ENCODE data around the gene XXYLT1.
"Not testable (repeated sequence)": the region's sequence is repeated elsewhere in the genome, so short reads cannot be mapped to it uniquely, and the experiment has no call there.

XXYLT1 gene

GRCh38 chr3:195114786-195115599 is 156.0 kb downstream of the XXYLT1 start:
- DNase-seq (ENCODE audit: low read depth in 1 of 2, low spot score in 1 of 2) = no peak

- no peak for DNase-seq (ENCODE audit: low read depth in 1 of 2, low spot score in 1 of 2)
Measured at GRCh38 chr3:195113536-195114425, 157.2 kb downstream of the XXYLT1 start.

GRCh38 chr3:195113048-195113447 is 157.9 kb downstream of the XXYLT1 start:
- DNase-seq (ENCODE audit: low read depth in 1 of 2, low spot score in 1 of 2) = no peak

GRCh38 chr3:195112361-195112791 is 158.6 kb downstream of the XXYLT1 start:
- DNase-seq (ENCODE audit: low read depth in 1 of 2, low spot score in 1 of 2) = no peak

GRCh38 chr3:195111766-195112165 is 159.2 kb downstream of the XXYLT1 start:
- no peak for DNase-seq (ENCODE audit: low read depth in 1 of 2, low spot score in 1 of 2)

GRCh38 chr3:195111319-195111705 is 159.6 kb downstream of the XXYLT1 start:
- DNase-seq (ENCODE audit: low read depth in 1 of 2, low spot score in 1 of 2) = no peak

- DNase-seq (ENCODE audit: low read depth in 1 of 2, low spot score in 1 of 2) = no peak
Measured at GRCh38 chr3:195110647-195111318, 160.2 kb downstream of the XXYLT1 start.

- no peak for DNase-seq (ENCODE audit: low read depth in 1 of 2, low spot score in 1 of 2)
Measured at GRCh38 chr3:195109098-195109657, 161.8 kb downstream of the XXYLT1 start.

- no peak for DNase-seq (ENCODE audit: low read depth in 1 of 2, low spot score in 1 of 2)
Measured at GRCh38 chr3:195107593-195107992, 163.4 kb downstream of the XXYLT1 start.

- DNase-seq (ENCODE audit: low read depth in 1 of 2, low spot score in 1 of 2) = not testable (repeated sequence)
Measured at GRCh38 chr3:195107031-195107430, 163.9 kb downstream of the XXYLT1 start.

GRCh38 chr3:195106418-195106906 is 164.5 kb downstream of the XXYLT1 start:
- DNase-seq (ENCODE audit: low read depth in 1 of 2, low spot score in 1 of 2) = peak; percentile 42 to 65

- DNase-seq (ENCODE audit: low read depth in 1 of 2, low spot score in 1 of 2) = no peak
Measured at GRCh38 chr3:195105841-195106417, 165.0 kb downstream of the XXYLT1 start.

- no peak for DNase-seq (ENCODE audit: low read depth in 1 of 2, low spot score in 1 of 2)
Measured at GRCh38 chr3:195105389-195105788, 165.6 kb downstream of the XXYLT1 start.

GRCh38 chr3:195104340-195104739 is 166.6 kb downstream of the XXYLT1 start:
- DNase-seq (ENCODE audit: low read depth in 1 of 2, low spot score in 1 of 2) = no peak

GRCh38 chr3:195103623-195104022 is 167.3 kb downstream of the XXYLT1 start:
- no peak for DNase-seq (ENCODE audit: low read depth in 1 of 2, low spot score in 1 of 2)

- no peak for DNase-seq (ENCODE audit: low read depth in 1 of 2, low spot score in 1 of 2)
Measured at GRCh38 chr3:195102609-195103467, 168.1 kb downstream of the XXYLT1 start.

- no peak for DNase-seq (ENCODE audit: low read depth in 1 of 2, low spot score in 1 of 2)
Measured at GRCh38 chr3:195101927-195102608, 168.9 kb downstream of the XXYLT1 start.

GRCh38 chr3:195101001-195101583 is 169.9 kb downstream of the XXYLT1 start:
- no peak for DNase-seq (ENCODE audit: low read depth in 1 of 2, low spot score in 1 of 2)

Measured in stimulated activated CD4-positive, alpha-beta T cell treated with anti-CD3 and anti-CD28 coated beads, Interleukin-15, amount 100 ng/mL, for 1 hour (primary cell).